Measurements from ENCODE around the gene ALG3.

- no peak for TF ChIP-seq SUZ12 (IDR thresholded peaks at IDR 0.05; ENCODE audit: extremely low read depth, insufficient read depth, insufficient read length)
- no peak for TF ChIP-seq YY1 (IDR thresholded peaks at IDR 0.05; ENCODE audit: insufficient read depth, insufficient read length)
Measured at GRCh38 chr3:184250167-184250828, 1.5 kb upstream of the ALG3 start.
